ENCODE data around the gene WDCP. TPM values are rescaled to one million over a fixed set of nuclear protein-coding genes. Genes with fewer than 3 reads are reported as not detected.

The WDCP gene
- total RNA-seq, 6 experiments from 2014 or later = 4.3 to 8.7 (median 5.5) TPM

GRCh38 chr2:24054366-24055010 lies 7.3 kb upstream of the WDCP start:
- H3K9me3 ChIP-seq = no peaks in the 10 kb centered on the region
- no peak for TF ChIP-seq CTCF (IDR thresholded peaks at IDR 0.05)
- no peak for TF ChIP-seq POLR2A (IDR thresholded peaks at IDR 0.05)
- H3K36me3 ChIP-seq = no peaks in the 10 kb centered on the region
- WGBS (ENCODE audit: insufficient coverage, low coverage, low lambda C conversion rate, missing lambda C conversion rate) = 61% methylated on average over 4 of the region's 8 CpGs
- intact Hi-C loops (cut with DNase I) = no loop called here
- no peak for DNase-seq
- no peak overlapping the region for H3K4me3 ChIP-seq
- no peaks in the 10 kb centered on the region for H3K27me3 ChIP-seq
- ATAC-seq = no peak
- no peak overlapping the region for H3K27ac ChIP-seq
- peaks cover 0 to 17% (median 0%) of the 10 kb centered on the region in 4 donors for H3K4me1 ChIP-seq

- intact Hi-C loops (cut with DNase I) = no loop called here
- Histone ChIP-seq H3K9me3 (no peaks in the 10 kb centered on the region), H3K4me1 (peaks cover 0 to 18% (median 0%) of the 10 kb centered on the region in 4 donors), H3K27me3 (no peaks in the 10 kb centered on the region), H3K4me3 (no peak overlapping the region), H3K36me3 (no peaks in the 10 kb centered on the region), H3K27ac (no peak overlapping the region)
- no peak for DNase-seq
- ATAC-seq = no peak
- 78% methylated on average over 1 of the region's 1 CpG for WGBS (ENCODE audit: insufficient coverage, low coverage, low lambda C conversion rate, missing lambda C conversion rate)
- TF ChIP-seq POLR2A (IDR thresholded peaks at IDR 0.05) (no peak), CTCF (IDR thresholded peaks at IDR 0.05) (no peak)
Observed at GRCh38 chr2:24052951-24053350, 5.8 kb upstream of the WDCP start.

GRCh38 chr2:24051833-24052232 lies 4.6 kb upstream of the WDCP start:
- intact Hi-C loops (cut with DNase I) = no loop called here
- Histone ChIP-seq H3K4me1 (peaks cover 0 to 18% (median 0%) of the 10 kb centered on the region in 4 donors), H3K36me3 (no peaks in the 10 kb centered on the region), H3K4me3 (no peak overlapping the region), H3K27ac (no peak overlapping the region), H3K9me3 (no peaks in the 10 kb centered on the region), H3K27me3 (no peaks in the 10 kb centered on the region)
- ATAC-seq (no peak), DNase-seq (no peak)
- WGBS (ENCODE audit: insufficient coverage, low coverage, low lambda C conversion rate, missing lambda C conversion rate) = 68% methylated on average over 8 of the region's 8 CpGs
- no peak for TF ChIP-seq CTCF (IDR thresholded peaks at IDR 0.05)
- no peak for TF ChIP-seq POLR2A (IDR thresholded peaks at IDR 0.05)

GRCh38 chr2:24050041-24050979 lies 3.1 kb upstream of the WDCP start:
- TF ChIP-seq CTCF (IDR thresholded peaks at IDR 0.05) = no peak
- TF ChIP-seq POLR2A (IDR thresholded peaks at IDR 0.05) = no peak

More at GRCh38 chr2:24050041-24050979, 3.1 kb upstream of the WDCP start:
- 43% methylated on average over 3 of the region's 47 CpGs for WGBS (ENCODE audit: insufficient coverage, low coverage, low lambda C conversion rate, missing lambda C conversion rate)
- intact Hi-C loops (cut with DNase I) = no loop called here
- Histone ChIP-seq H3K9me3 (no peaks in the 10 kb centered on the region), H3K27ac (peak overlapping the region in 1 of 3 donors; percentile 13), H3K4me1 (peaks cover 0 to 29% (median 6%) of the 10 kb centered on the region in 4 donors), H3K27me3 (no peaks in the 10 kb centered on the region), H3K4me3 (peak overlapping the region; percentile 55 to 66 (median 61)), H3K36me3 (no peaks in the 10 kb centered on the region)
- DNase-seq = peak; percentile 49 to 55 (median 50)
- ATAC-seq = peak; percentile 0 to 13 (median 6)

Measured in right lobe of liver (tissue), 6 donors.